ENCODE results near the gene CLIC5. TPM values are rescaled to one million over a fixed set of nuclear protein-coding genes. Genes with fewer than 3 reads are reported as not detected.

Gene CLIC5
- total RNA-seq, 1 experiment from 2014 or later, result 0.05 TPM

DNA sequence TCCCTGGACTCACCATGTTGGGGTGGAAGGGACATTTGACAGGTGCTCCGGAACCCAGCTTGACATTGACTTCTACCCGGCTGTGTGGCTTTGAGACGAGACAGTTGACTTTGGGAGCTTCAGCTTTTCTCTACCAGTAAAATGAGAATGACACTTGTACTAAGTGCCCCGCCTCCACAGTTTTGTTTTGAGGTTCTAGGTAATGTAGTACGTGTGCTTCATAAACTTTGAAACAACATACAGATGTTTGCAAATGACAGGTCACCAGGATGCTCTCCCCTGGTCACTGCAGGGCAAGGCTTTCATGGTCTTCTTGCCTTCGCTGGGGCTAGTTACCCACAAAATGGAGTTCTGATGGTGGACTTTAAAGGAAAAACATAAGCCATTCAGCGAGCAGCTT, 31.3 kb downstream of the CLIC5 start:
- intact Hi-C loops (cut with micrococcal nuclease; ENCODE audit: unreplicated experiment), result no loop called here

DNA sequence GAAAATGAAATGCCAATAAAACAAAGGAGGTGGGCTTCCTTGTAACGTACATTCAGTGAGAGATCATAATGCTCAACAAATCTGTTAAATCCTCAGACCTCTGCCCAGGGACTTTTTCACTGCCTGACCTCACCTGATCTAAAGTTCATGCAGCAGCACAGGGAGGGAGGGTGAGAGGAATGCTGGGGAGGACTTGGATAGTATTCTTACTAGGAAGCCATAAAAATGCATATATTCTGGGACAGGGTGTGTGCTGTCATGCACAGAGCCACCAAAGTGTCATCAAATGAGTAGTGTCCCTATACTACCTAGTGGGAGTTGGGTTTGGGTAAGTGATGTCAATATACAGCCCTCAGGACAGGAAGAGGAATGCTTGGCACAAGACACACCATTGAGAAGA, 32.6 kb downstream of the CLIC5 start:
- Histone ChIP-seq H3K27me3 (ENCODE audit: control insufficient read depth, insufficient read depth, low read length) (no peaks in the 10 kb centered on the region), H3K9me3 (ENCODE audit: control insufficient read depth, insufficient read depth, low read depth, low read length) (no peaks in the 10 kb centered on the region), H3K27ac (ENCODE audit: low read length) (no peak overlapping the region), H3K36me3 (ENCODE audit: control insufficient read depth, insufficient read depth, low read length) (no peaks in the 10 kb centered on the region), H3K4me3 (ENCODE audit: low read depth in 2 of 2, low read length in 2 of 2) (no peak overlapping the region), H3K4me1 (ENCODE audit: control insufficient read depth, insufficient read depth, low read length) (no peaks in the 10 kb centered on the region)
- no TSS peak for BruUV-seq (replicated peaks)
- DNase-seq (ENCODE audit: low read depth, low spot score), result no peak
- ChIA-PET POLR2A (no interaction called here), CTCF (no interaction called here)
- no peak for ATAC-seq
- TF ChIP-seq, protein P1, sequence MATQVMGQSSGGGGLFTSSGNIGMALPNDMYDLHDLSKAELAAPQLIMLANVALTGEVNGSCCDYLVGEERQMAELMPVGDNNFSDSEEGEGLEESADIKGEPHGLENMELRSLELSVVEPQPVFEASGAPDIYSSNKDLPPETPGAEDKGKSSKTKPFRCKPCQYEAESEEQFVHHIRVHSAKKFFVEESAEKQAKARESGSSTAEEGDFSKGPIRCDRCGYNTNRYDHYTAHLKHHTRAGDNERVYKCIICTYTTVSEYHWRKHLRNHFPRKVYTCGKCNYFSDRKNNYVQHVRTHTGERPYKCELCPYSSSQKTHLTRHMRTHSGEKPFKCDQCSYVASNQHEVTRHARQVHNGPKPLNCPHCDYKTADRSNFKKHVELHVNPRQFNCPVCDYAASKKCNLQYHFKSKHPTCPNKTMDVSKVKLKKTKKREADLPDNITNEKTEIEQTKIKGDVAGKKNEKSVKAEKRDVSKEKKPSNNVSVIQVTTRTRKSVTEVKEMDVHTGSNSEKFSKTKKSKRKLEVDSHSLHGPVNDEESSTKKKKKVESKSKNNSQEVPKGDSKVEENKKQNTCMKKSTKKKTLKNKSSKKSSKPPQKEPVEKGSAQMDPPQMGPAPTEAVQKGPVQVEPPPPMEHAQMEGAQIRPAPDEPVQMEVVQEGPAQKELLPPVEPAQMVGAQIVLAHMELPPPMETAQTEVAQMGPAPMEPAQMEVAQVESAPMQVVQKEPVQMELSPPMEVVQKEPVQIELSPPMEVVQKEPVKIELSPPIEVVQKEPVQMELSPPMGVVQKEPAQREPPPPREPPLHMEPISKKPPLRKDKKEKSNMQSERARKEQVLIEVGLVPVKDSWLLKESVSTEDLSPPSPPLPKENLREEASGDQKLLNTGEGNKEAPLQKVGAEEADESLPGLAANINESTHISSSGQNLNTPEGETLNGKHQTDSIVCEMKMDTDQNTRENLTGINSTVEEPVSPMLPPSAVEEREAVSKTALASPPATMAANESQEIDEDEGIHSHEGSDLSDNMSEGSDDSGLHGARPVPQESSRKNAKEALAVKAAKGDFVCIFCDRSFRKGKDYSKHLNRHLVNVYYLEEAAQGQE (IDR thresholded peaks at IDR 0.05; ENCODE audit: insufficient read depth in 1 of 2, low read depth in 2 of 2, low read length in 1 of 2), result no peak
- TF ChIP-seq POLR2AphosphoS5 (IDR thresholded peaks at IDR 0.05; ENCODE audit: low read depth, low read length) (no peak), TCF7L2 (IDR thresholded peaks at IDR 0.05; ENCODE audit: low read depth, low read length) (no peak), SIN3A (IDR thresholded peaks at IDR 0.05; ENCODE audit: borderline replicate concordance, insufficient read depth, low read depth, low read length) (no peak)
- TF ChIP-seq, protein P2, sequence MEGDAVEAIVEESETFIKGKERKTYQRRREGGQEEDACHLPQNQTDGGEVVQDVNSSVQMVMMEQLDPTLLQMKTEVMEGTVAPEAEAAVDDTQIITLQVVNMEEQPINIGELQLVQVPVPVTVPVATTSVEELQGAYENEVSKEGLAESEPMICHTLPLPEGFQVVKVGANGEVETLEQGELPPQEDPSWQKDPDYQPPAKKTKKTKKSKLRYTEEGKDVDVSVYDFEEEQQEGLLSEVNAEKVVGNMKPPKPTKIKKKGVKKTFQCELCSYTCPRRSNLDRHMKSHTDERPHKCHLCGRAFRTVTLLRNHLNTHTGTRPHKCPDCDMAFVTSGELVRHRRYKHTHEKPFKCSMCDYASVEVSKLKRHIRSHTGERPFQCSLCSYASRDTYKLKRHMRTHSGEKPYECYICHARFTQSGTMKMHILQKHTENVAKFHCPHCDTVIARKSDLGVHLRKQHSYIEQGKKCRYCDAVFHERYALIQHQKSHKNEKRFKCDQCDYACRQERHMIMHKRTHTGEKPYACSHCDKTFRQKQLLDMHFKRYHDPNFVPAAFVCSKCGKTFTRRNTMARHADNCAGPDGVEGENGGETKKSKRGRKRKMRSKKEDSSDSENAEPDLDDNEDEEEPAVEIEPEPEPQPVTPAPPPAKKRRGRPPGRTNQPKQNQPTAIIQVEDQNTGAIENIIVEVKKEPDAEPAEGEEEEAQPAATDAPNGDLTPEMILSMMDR (IDR thresholded peaks at IDR 0.05), result no peak
- in situ Hi-C loops (cut with HindIII; ENCODE audit: low pct_unique_long_range_greater_than_20kb, low sequenced_read_pairs), result no loop called here
- intact Hi-C loops (cut with micrococcal nuclease; ENCODE audit: unreplicated experiment), result no loop called here

More for the DNA sequence above, 31.3 kb downstream of the CLIC5 start:
- no TSS peak for BruUV-seq (replicated peaks)
- ChIA-PET CTCF (no interaction called here), POLR2A (no interaction called here)
- Histone ChIP-seq H3K4me1 (ENCODE audit: control insufficient read depth, insufficient read depth, low read length) (no peaks in the 10 kb centered on the region), H3K9me3 (ENCODE audit: control insufficient read depth, insufficient read depth, low read depth, low read length) (no peaks in the 10 kb centered on the region), H3K27ac (ENCODE audit: low read length) (no peak overlapping the region), H3K4me3 (ENCODE audit: low read depth in 2 of 2, low read length in 2 of 2) (no peak overlapping the region), H3K27me3 (ENCODE audit: control insufficient read depth, insufficient read depth, low read length) (no peaks in the 10 kb centered on the region; the same call in 1 of the 2 replicates), H3K36me3 (ENCODE audit: control insufficient read depth, insufficient read depth, low read length) (no peaks in the 10 kb centered on the region)
- TF ChIP-seq, protein P2 (IDR thresholded peaks at IDR 0.05), result no peak
- TF ChIP-seq TCF7L2 (IDR thresholded peaks at IDR 0.05; ENCODE audit: low read depth, low read length) (no peak), SIN3A (IDR thresholded peaks at IDR 0.05; ENCODE audit: borderline replicate concordance, insufficient read depth, low read depth, low read length) (no peak), POLR2AphosphoS5 (IDR thresholded peaks at IDR 0.05; ENCODE audit: low read depth, low read length) (no peak)
- TF ChIP-seq, protein P1 (IDR thresholded peaks at IDR 0.05; ENCODE audit: insufficient read depth in 1 of 2, low read depth in 2 of 2, low read length in 1 of 2), result no peak
- in situ Hi-C loops (cut with HindIII; ENCODE audit: low pct_unique_long_range_greater_than_20kb, low sequenced_read_pairs), result no loop called here
- DNase-seq (ENCODE audit: low read depth, low spot score), result no peak
- ATAC-seq, result no peak

Data from Panc1 (cell line).